ENCODE results near the gene GINS1. TPM values are rescaled to one million over a fixed set of nuclear protein-coding genes. Genes with fewer than 3 reads are reported as not detected.

The GINS1 gene
- total RNA-seq, 4 donors from 2014 or later, result 0.44 to 1.5 (median 0.89) TPM; not detected in 1

GRCh38 chr20:25368526-25368925 is 38.9 kb upstream of the GINS1 start:
- Histone ChIP-seq H3K9me3 (no peaks in the 10 kb centered on the region), H3K4me3 (replicated peaks in 1 of 3) (no peak overlapping the region), H3K4me1 (peaks cover 5 to 19% of the 10 kb centered on the region in 2 donors), H3K27ac (no peak overlapping the region), H3K27me3 (no peaks in the 10 kb centered on the region), H3K36me3 (no peaks in the 10 kb centered on the region)
- intact Hi-C loops (cut with DNase I), result no loop called here
- DNase-seq, result no peak
- WGBS, 2 donors, result 94 to 99% methylated on average over 10 of the region's 10 CpGs
- TF ChIP-seq CTCF (IDR thresholded peaks at IDR 0.05) (no peak), POLR2A (IDR thresholded peaks at IDR 0.05) (no peak)

- no peaks in the 10 kb centered on the region for H3K9me3 ChIP-seq
- H3K4me3 ChIP-seq (replicated peaks in 1 of 3), result no peak overlapping the region
- TF ChIP-seq POLR2A (IDR thresholded peaks at IDR 0.05) (no peak), CTCF (IDR thresholded peaks at IDR 0.05) (no peak)
- DNase-seq, result no peak
- no peaks in the 10 kb centered on the region for H3K27me3 ChIP-seq
- H3K4me1 ChIP-seq, result peaks cover 5 to 19% of the 10 kb centered on the region in 2 donors
- peak overlapping the region in 1 of 3 donors; percentile 83 for H3K27ac ChIP-seq
- H3K36me3 ChIP-seq, result no peaks in the 10 kb centered on the region
- intact Hi-C loops (cut with DNase I), result no loop called here
- 95 to 96% methylated on average over 5 of the region's 5 CpGs for WGBS, 2 donors
These were observed 38.5 kb upstream of the GINS1 start for GRCh38 chr20:25368976-25369375.

- peak; percentile 40 to 65 for DNase-seq
- Histone ChIP-seq H3K4me1 (peaks cover 5 to 19% of the 10 kb centered on the region in 2 donors), H3K9me3 (no peaks in the 10 kb centered on the region), H3K4me3 (replicated peaks in 1 of 3) (no peak overlapping the region), H3K36me3 (no peaks in the 10 kb centered on the region), H3K27ac (peak overlapping the region; percentile 37 to 83 (median 42)), H3K27me3 (no peaks in the 10 kb centered on the region)
- 39 to 57% methylated on average over 8 of the region's 8 CpGs for WGBS, 2 donors
- TF ChIP-seq CTCF (IDR thresholded peaks at IDR 0.05) (no peak), POLR2A (IDR thresholded peaks at IDR 0.05) (no peak)
- intact Hi-C loops (cut with DNase I), result no loop called here
These were observed 37.9 kb upstream of the GINS1 start for GRCh38 chr20:25369529-25369928.

GRCh38 chr20:25369971-25370370 is 37.5 kb upstream of the GINS1 start:
- peaks cover 5 to 19% of the 10 kb centered on the region in 2 donors for H3K4me1 ChIP-seq
- H3K36me3 ChIP-seq, result no peaks in the 10 kb centered on the region
- WGBS, 2 donors, result 78 to 81% methylated on average over 2 of the region's 2 CpGs
- no peak overlapping the region for H3K4me3 ChIP-seq (replicated peaks in 1 of 3)
- TF ChIP-seq POLR2A (IDR thresholded peaks at IDR 0.05), result no peak
- TF ChIP-seq CTCF (IDR thresholded peaks at IDR 0.05), result no peak
- intact Hi-C loops (cut with DNase I), result no loop called here
- H3K9me3 ChIP-seq, result no peaks in the 10 kb centered on the region
- DNase-seq, result no peak
- peak overlapping the region; percentile 37 to 83 (median 42) for H3K27ac ChIP-seq
- no peaks in the 10 kb centered on the region for H3K27me3 ChIP-seq

GRCh38 chr20:25372584-25373336 is 34.7 kb upstream of the GINS1 start:
- H3K9me3 ChIP-seq, result no peaks in the 10 kb centered on the region
- WGBS, 2 donors, result 94 to 98% methylated on average over 10 of the region's 10 CpGs
- intact Hi-C loops (cut with DNase I), result no loop called here
- no peak overlapping the region for H3K27ac ChIP-seq
- no peaks in the 10 kb centered on the region for H3K27me3 ChIP-seq
- H3K36me3 ChIP-seq, result no peaks in the 10 kb centered on the region
- TF ChIP-seq POLR2A (IDR thresholded peaks at IDR 0.05) (no peak), CTCF (IDR thresholded peaks at IDR 0.05) (no peak)
- H3K4me3 ChIP-seq (replicated peaks in 1 of 3), result no peak overlapping the region
- peaks cover 14 to 36% of the 10 kb centered on the region in 2 donors for H3K4me1 ChIP-seq
- DNase-seq, result no peak
